ENCODE data around the gene NR2F1-AS1.

NR2F1-AS1 gene

DNA sequence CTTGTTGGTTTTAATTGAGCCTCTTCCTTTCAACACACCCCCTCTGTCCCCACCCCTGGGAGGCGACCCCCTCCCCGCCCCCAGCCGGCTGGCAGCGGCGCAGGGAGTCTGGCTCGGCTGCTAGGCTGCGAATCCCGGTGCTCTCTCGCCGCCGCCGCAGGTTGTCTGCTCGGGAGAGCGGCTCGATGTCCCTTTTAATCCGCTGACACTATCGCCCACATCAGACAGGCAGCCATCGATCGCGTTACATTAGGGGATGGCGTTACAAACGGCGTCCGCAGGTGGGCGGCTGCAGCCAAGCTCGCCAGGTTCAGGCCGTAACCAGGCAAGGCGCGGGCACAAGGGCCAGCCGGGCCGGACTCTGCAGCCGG lies 1.3 kb downstream of the NR2F1-AS1 start:
- peaks cover 35% of the 10 kb centered on the region for H3K27me3 ChIP-seq (ENCODE audit: control insufficient read depth, insufficient read depth, low read length)
- peak overlapping the region; percentile 65 for H2AFZ ChIP-seq
- H3K36me3 ChIP-seq (ENCODE audit: control insufficient read depth, insufficient read depth, low read length) = no peaks in the 10 kb centered on the region
- no peaks in the 10 kb centered on the region for H3K9me3 ChIP-seq (ENCODE audit: control insufficient read depth, low read length)
- H3K79me2 ChIP-seq = no peaks in the 10 kb centered on the region
- TF ChIP-seq, protein P1, sequence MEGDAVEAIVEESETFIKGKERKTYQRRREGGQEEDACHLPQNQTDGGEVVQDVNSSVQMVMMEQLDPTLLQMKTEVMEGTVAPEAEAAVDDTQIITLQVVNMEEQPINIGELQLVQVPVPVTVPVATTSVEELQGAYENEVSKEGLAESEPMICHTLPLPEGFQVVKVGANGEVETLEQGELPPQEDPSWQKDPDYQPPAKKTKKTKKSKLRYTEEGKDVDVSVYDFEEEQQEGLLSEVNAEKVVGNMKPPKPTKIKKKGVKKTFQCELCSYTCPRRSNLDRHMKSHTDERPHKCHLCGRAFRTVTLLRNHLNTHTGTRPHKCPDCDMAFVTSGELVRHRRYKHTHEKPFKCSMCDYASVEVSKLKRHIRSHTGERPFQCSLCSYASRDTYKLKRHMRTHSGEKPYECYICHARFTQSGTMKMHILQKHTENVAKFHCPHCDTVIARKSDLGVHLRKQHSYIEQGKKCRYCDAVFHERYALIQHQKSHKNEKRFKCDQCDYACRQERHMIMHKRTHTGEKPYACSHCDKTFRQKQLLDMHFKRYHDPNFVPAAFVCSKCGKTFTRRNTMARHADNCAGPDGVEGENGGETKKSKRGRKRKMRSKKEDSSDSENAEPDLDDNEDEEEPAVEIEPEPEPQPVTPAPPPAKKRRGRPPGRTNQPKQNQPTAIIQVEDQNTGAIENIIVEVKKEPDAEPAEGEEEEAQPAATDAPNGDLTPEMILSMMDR (IDR thresholded peaks at IDR 0.05) = no peak
- no peak overlapping the region for H3K9ac ChIP-seq
- H3K4me3 ChIP-seq (ENCODE audit: low read depth, low read length) = peak overlapping the region; percentile 42
- no peaks in the 10 kb centered on the region for H3K4me1 ChIP-seq
- H3K27ac ChIP-seq = no peak overlapping the region
- H3K4me2 ChIP-seq (ENCODE audit: low read length) = peak overlapping the region; percentile 62

DNA sequence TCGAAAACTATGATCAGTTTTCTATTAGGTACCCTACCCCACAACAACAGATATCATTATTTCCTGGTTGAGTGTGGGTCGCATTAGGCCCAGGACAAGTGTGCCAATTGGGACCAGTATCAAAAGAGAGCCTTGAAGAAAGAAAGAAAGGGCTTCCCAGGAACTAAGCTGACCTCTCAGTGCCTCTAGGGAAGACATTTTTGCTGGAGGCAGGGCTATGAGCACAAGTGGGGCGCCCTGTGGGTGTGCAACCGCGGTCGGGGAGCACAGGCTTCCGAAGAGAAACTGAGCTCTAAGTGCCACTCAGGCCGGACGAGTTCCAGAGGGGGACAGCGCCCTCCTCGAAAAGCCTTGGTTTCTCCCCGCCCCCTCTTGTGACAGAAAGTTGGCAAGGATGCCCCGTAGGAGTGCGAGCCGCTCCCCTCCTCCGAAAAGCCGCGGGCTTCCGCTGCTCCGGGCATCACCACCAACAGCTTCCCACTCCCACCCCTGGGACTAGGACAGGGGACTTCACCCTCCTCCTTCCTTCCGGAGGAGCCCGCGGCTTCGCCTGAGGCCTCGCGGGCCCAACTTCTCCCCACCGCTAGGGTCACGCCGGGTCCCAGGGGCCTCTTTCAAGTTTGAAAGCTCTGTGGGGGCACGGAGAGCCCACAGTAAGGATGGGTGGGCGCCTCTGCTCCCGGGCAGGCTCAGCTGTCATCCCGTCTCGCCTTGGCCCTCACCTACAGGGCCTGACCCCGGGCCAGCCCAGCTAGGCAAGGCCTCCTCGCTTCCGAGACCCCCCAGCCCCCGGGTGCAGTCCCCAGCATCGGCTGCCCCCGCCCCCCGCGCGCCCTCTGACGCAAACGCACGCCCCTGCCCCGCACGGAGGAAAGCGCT lies 2.0 kb downstream of the NR2F1-AS1 start:
- Histone ChIP-seq H3K4me1 (no peaks in the 10 kb centered on the region), H2AFZ (peak overlapping the region; percentile 17), H3K36me3 (ENCODE audit: control insufficient read depth, insufficient read depth, low read length) (no peaks in the 10 kb centered on the region), H3K79me2 (no peaks in the 10 kb centered on the region), H3K4me2 (ENCODE audit: low read length) (peak overlapping the region; percentile 62), H3K9me3 (ENCODE audit: control insufficient read depth, low read length) (no peaks in the 10 kb centered on the region), H3K4me3 (ENCODE audit: low read depth, low read length) (peak overlapping the region; percentile 42), H3K9ac (no peak overlapping the region), H3K27ac (peak overlapping the region; percentile 37), H3K27me3 (ENCODE audit: control insufficient read depth, insufficient read depth, low read length) (peaks cover 35% of the 10 kb centered on the region)
- TF ChIP-seq, protein P1 (IDR thresholded peaks at IDR 0.05) = no peak

DNA sequence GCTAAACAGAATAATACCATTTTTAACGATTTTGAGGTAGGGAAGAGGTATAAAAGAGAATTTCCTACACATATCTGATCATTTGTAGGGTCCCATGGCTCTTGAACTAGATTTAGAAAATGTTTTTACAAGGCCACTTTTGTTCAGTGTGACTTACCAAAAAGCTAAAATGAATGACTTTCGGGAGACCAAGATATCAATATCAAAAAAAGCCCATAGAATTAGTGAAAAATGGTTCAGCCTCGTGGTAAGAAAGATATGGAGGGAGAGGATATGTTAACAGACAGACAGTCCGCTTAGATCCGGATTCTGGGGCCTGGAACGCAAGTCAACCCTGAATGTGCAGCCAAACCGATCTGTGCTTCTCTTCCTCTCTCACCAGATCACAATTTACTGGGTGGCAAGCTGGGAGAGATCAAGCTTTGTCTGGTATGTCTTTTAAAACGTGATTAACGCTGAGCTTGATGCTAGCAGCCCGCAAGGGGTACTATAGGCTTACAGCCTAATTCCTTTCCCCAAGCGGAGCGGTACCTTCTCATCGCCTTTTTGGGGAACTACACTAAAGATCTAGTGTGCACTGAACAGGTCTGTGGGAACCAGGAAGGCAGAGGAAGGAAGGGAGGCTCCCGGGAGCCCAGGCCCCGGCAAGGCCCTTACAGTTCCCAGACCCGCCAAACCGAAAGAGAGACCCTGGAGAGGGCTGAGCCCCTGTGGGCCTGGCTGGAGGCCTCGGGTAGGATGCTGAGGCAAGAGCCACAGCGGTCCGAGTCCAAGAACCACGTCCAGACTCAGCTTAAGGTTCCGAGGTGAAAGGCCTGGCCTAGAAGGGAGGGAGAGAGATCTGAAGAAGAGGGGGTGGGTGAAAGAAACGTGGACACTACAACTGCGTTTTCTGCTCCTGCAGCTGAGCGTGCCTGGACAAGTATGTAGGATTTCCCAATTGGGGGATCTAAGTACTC lies 2.9 kb downstream of the NR2F1-AS1 start:
- no peak overlapping the region for H3K4me3 ChIP-seq (ENCODE audit: low read depth, low read length)

DNA sequence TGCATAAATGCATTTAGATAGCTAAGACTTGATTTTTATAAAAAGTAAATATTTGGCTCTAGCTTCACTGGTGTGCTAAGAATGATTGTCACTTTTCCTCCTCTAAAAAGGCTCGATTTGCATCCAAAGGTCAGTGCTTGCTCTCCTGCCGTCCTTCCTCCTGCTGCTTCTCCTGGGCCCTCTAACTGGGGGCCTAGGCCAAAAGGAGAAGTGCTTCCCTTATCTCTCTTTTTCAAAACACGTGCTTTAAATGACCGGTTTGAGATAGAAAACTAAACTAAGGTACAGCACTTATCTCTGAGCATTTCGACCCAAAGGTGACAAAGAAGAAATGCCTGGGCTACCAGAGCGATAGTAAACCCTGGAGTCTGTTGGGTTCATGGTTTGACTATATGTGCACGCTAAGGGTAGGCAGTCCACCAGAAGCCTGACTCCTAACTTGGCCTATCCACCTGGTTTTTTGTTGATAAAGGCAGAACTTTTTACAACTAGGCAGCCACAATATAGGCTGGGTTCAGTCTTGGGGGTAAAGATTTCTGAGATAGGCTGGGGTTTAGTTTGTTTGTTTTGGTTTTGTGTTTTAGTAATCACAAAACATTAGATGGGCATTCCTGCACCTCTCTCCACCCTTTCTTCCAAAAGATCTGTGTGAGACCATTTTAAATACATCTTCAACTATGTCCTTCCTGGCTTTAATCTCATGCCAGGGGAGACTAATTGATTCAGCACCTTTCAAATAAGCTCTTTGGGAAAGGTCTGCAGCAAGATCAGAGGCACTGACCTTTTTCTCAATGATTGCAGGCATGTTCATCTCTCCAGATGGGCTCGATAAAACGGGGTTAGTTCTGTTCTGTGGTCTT lies 3.8 kb downstream of the NR2F1-AS1 start:
- H3K36me3 ChIP-seq (ENCODE audit: control insufficient read depth, insufficient read depth, low read length) = no peaks in the 10 kb centered on the region
- H3K4me1 ChIP-seq = no peaks in the 10 kb centered on the region
- H3K4me3 ChIP-seq (ENCODE audit: low read depth, low read length) = no peak overlapping the region
- H3K4me2 ChIP-seq (ENCODE audit: low read length) = no peak overlapping the region
- no peaks in the 10 kb centered on the region for H3K9me3 ChIP-seq (ENCODE audit: control insufficient read depth, low read length)
- no peak overlapping the region for H3K9ac ChIP-seq
- H3K27ac ChIP-seq = no peak overlapping the region
- TF ChIP-seq, protein P1 (IDR thresholded peaks at IDR 0.05) = no peak
- H3K27me3 ChIP-seq (ENCODE audit: control insufficient read depth, insufficient read depth, low read length) = peaks cover 28% of the 10 kb centered on the region
- H3K79me2 ChIP-seq = no peaks in the 10 kb centered on the region
- H2AFZ ChIP-seq = no peak overlapping the region

More for the DNA sequence above, 2.9 kb downstream of the NR2F1-AS1 start:
- Histone ChIP-seq H3K27me3 (ENCODE audit: control insufficient read depth, insufficient read depth, low read length) (peaks cover 31% of the 10 kb centered on the region), H2AFZ (no peak overlapping the region), H3K36me3 (ENCODE audit: control insufficient read depth, insufficient read depth, low read length) (no peaks in the 10 kb centered on the region), H3K27ac (no peak overlapping the region), H3K9me3 (ENCODE audit: control insufficient read depth, low read length) (no peaks in the 10 kb centered on the region), H3K9ac (no peak overlapping the region), H3K79me2 (no peaks in the 10 kb centered on the region), H3K4me2 (ENCODE audit: low read length) (no peak overlapping the region), H3K4me1 (no peaks in the 10 kb centered on the region)
- TF ChIP-seq, protein P1 (IDR thresholded peaks at IDR 0.05) = no peak
